NCI-H1417 treated with DMSO at 0.1 percent for 48 hours (cell line): ENCODE measurements around the gene ABHD12B.
"Not testable (repeated sequence)": the region's sequence is repeated elsewhere in the genome, so short reads cannot be mapped to it uniquely, and the experiment has no call there.

ENCODE experiments used
- DNase-seq: peaks from one replicate; lab custom pipeline; 2025; lab: John Stamatoyannopoulos, UW

ABHD12B gene

DNA sequence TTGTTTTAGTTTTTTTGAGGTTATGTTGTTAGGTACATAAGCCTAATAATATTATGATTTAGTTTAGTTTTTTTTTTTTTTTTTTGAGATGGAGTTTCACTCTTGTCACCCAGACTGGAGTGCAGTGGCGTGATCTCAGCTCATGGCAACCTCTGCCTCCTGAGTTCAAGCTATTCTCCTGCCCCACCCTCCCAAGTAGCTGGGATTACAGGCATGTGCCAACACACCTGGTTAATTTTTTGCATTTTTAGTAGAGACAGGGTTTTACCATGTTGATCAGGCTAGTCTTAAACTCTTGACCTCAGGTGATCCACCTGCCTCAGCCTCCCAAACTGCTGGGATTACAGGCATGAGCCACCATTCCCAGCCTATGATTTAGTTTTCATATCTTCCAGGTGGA, 25.2 kb downstream of the ABHD12B start:
- DNase-seq, result not testable (repeated sequence)

GRCh38 chr14:50897658-50898175, 25.9 kb downstream of the ABHD12B start:
- no peak for DNase-seq

- DNase-seq, result no peak
Observed at GRCh38 chr14:50901361-50901760, 29.5 kb downstream of the ABHD12B start.

DNA sequence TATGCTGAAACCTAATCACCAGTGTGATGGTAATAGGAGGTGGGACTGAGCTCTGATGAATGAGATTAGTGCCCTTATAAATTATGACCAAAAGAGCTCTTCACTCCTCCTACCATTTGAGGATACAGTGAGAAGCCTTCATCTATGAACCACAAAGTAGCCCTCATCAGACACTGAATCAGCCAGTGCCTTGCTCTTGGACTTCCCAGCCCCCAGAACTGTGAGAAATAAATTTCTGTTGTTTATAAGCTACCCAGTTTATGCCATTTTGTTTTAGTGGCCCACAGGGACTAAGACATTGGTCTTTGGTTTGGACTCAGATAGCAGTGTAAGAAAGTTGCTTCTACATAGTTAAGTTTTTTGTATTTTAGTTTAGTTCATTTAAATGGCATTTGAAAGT, 32.9 kb downstream of the ABHD12B start:
- no peak for DNase-seq

DNA sequence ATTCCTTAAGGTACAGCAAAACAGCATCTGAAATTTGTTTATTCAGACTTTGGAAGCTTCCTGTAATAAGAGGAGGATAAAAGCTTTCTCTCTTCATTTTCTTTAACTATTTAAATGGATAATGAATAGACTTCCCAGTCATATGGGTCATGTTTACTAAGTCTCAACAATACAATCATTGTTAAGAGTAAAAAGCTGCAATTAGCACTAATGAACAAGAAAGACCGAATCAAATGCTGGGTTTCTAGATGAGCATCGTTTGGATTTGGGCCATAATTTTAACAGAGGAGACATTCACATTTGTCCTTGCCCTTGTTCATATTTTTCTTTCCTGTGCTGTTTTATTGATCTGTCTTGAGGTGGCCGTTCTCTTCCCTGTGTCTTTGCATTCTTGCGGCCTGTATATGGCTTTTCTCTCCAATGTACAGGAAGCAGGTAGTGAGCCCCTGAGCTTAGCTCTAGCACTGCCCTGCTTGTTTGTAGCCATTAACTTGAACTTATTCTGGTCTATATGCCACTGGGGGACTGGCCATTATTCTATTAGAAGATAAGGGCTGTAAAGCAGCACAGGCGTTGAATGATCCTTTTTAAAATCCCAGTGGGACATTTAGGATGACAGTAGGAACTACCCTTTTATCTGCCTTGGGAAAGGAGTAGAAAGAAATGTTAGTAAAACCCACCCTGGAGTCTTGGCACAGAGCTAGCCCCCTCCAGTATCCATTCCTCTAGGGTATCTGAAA, 34.6 kb downstream of the ABHD12B start:
- DNase-seq, result no peak

DNA sequence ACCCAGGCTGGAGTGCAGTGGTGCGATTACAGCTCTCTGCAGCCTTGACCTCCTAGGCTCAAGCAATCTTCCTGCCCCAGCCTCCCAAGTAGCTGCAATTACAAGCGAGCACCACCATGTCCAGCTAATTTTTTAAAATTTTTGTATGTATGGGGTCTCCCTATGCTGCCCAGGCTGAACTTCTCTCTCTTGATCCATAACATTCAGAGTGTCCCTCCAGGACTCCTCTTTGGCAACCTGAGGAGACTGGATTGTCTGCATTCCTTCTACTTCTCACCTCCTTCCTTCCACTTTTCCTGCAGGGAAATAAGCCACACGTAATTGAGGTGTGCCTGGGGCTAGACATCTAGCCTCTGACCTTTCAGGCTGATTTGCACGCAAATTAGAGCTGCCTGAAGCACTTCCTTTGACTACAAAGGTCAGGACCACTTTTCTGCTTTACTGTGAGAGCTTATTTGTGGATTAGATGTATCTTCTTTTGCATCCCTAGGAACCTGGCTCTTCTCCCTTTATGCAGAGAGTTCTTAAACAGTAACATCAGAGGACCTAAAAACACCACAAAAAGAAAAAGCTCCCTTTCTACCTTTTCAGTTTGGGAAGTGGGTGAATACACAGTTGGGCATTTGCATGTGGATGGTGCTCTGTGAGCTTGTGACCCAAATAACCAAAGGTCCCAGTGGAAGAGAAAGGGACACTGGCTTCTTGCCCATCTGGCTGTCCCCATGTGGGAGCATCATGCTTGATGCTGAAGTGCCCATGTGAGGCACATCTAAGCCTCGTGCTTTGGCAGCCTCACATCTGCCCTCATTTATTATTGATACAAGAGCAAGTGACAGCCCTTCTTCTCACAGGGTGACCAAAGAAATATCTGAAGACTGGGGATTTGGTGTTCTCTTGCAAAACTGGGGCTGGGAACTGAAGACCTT, 38.9 kb downstream of the ABHD12B start:
- DNase-seq, result no peak

- no peak for DNase-seq
Observed at GRCh38 chr14:50917449-50917848, 45.6 kb downstream of the ABHD12B start.

GRCh38 chr14:50919524-50919923, 47.7 kb downstream of the ABHD12B start:
- not testable (repeated sequence) for DNase-seq

GRCh38 chr14:50920482-50921230, 48.8 kb downstream of the ABHD12B start:
- no peak for DNase-seq

GRCh38 chr14:50922803-50923202, 51.0 kb downstream of the ABHD12B start:
- no peak for DNase-seq

DNA sequence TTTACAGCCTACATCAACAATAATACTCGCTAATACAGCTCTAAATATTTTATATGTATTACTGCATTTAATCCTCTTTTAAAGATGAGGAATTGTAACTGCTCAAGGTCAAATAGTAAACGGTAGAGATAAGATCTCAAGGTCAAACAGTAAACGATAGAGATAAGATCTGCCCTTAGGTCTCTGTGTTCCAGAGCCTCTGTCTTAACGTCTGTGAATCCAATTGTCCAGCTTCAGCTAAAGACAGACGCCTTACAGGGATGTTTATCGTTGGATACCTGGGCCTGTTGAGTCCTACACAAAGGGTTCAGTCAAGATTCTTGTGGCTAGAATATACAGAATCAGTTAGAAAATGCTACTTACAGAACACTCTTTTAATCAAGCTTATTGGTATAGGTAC, 52.4 kb downstream of the ABHD12B start:
- DNase-seq, result no peak

DNA sequence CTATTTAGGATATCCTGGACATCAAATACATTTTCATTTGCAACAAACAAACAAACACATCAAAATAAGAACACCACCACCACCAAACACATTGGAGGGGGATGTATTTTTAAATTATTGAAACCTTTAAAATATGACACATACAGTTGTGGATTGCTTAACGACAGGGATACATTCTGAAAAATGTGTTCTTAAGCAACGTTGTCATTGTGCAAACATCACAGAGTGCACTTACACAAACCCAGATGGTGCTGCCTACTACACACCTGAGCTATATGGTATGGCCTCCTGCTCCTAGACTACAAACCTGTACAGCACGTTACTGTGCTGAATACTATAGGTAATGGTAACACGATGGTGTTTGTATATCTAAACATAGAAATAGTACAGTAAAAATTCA, 53.0 kb downstream of the ABHD12B start:
- no peak for DNase-seq

DNA sequence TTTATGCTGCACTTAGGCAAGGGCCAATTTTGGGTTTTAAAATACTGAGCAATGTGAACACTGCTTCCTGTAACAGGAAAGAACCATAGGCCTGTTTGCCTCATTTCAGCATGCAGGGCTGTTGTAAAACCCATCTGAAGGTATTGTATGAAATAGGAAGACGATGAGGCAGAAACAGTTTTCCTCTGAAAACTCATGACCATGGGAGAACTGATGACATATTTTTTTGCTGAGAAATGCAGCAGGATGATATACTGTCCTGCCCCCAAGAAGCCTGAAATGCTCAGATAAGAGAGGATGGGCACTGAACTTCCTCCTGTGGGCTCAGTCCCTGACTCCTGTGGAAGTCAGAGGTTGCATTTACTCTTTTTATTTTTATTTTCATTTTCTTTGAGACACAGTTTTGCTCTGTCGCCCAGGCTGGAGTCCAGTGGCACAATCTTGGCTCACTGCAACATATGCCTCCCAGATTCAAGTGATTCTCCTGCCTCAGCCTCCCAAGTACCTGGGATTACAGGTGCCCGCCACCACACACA, 55.1 kb downstream of the ABHD12B start:
- DNase-seq, result no peak

- no peak for DNase-seq
Observed at GRCh38 chr14:50928002-50928635, 56.3 kb downstream of the ABHD12B start.

- DNase-seq, result no peak
Observed at GRCh38 chr14:50929506-50929905, 57.7 kb downstream of the ABHD12B start.

GRCh38 chr14:50931559-50931958, 59.7 kb downstream of the ABHD12B start:
- no peak for DNase-seq

DNA sequence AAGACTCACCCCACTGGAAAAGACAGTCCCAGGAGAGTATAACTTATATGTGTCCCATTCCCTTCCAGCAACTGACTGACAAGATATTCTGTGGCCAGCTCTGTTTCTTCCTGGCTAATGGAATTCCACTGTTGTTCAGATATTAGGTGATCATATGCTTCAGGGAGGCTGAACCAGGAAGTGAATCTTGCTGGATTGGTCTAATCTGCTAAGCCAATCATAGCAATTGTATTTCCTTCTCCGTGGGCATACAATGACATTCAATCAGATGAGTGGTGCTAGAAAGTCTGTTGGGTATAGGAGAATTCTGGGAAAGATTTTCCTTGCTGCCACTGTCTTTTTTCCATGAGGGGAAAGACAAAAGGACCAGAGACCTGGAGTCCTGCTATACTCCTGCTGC, 60.3 kb downstream of the ABHD12B start:
- no peak for DNase-seq

DNA sequence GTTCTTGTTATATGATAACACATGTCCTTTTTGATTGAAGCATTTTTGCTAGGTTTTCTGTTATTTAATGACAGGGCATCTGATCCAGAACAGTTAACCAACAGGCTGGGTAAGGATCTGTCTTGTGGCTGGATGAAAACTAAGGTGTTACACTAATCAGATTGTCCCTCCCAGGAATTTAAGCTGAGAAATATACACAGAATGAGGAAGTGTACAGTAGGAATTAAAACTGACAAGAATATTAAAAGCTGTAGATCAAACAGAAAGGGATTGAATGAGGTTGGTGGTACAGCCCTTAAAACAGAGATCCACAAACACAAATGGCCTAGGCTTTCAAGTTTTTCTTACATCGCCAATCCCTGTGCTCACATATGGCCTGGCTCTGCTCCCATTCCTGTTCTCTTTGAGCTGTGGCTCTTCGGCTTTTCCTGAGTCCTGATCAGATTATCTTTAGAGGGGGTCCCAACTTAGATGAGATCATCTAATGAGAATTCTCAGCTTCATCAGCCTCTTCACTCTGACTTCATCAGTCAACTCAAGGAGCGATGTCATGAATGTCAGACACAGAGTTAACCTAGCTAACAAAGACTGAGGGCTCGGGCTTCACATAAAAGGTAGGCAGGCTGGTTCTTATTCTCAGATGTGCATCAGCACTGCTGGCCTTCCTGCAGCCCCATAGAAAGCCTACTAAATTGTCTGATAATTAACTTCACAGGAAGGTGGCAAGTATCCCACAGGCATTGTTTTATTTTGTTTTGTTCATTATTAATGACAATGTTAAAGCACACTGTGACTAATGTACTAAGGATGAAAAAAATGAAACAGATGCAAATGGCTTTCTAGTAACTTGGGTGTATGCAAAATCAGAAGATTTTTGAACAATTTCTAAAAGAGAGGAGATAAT, 61.0 kb downstream of the ABHD12B start:
- DNase-seq, result no peak

- DNase-seq, result no peak
Observed at GRCh38 chr14:50935126-50936015, 63.5 kb downstream of the ABHD12B start.

GRCh38 chr14:50936016-50936340, 64.1 kb downstream of the ABHD12B start:
- no peak for DNase-seq
